ENCODE results near the gene ACTA2. TPM values are rescaled to one million over a fixed set of nuclear protein-coding genes. Genes with fewer than 3 reads are reported as not detected.

Gene ACTA2
- total and polyA plus RNA-seq, 2 donors (not counting 1 experiment from before 2014, with no cell fraction given) = 1.8 to 3.7 TPM

DNA sequence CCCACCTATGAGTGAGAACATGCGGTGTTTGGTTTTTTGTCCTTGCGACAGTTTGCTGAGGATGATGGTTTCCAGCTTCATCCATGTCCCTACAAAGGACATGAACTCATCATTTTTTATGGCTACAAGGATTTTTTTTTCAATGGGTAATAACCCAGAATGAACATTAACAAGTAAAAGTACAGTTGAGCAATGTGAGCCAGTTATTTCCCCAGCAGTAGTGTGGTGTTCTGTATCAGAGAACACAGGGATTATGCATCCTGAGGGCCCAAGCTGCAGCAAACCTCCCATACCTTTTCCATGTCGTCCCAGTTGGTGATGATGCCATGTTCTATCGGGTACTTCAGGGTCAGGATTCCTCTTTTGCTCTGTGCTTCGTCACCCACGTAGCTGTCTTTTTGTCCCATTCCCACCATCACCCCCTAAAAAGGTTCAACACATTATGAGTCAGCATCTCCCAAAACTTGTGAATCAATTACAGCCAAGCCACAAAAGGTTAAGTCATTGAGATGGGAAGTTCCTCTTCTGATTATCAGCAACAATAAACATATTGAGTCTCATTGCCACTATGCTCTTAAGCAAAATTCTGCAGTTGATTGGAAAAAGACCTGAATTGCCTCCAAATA lies 5.5 kb downstream of the ACTA2 start:
- ChIA-PET CTCF (interaction anchor here (0.6 to 6.4 kb wide), 3 partner anchors 10 to 120 kb away, joined by 3 to 68 read pairs (median 4); no protein-coding TSS in a partner anchor), POLR2A (no interaction called here)
- no peaks in the 10 kb centered on the region for H3K79me2 ChIP-seq (ENCODE audit: control insufficient read depth, insufficient read depth, low read length)
- no peak for ATAC-seq (ENCODE audit: low read depth)
- Mint-ChIP-seq H3K4me3 (no peak overlapping the region), H3K27ac (no peak overlapping the region), H3K4me1 (peaks cover 18% of the 10 kb centered on the region), H3K9me3 (ENCODE audit: insufficient read depth) (no peaks in the 10 kb centered on the region), H3K27me3 (no peaks in the 10 kb centered on the region)
- intact Hi-C loops (cut with micrococcal nuclease) = no loop called here
- no peaks in the 10 kb centered on the region for H3K36me3 ChIP-seq (replicated peaks in 1 of 2; ENCODE audit: control extremely low read depth in 1 of 2, control insufficient read depth in 1 of 2, extremely low read depth in 1 of 2, insufficient read depth in 2 of 2, low read length in 1 of 2)
- TF ChIP-seq, protein P1, sequence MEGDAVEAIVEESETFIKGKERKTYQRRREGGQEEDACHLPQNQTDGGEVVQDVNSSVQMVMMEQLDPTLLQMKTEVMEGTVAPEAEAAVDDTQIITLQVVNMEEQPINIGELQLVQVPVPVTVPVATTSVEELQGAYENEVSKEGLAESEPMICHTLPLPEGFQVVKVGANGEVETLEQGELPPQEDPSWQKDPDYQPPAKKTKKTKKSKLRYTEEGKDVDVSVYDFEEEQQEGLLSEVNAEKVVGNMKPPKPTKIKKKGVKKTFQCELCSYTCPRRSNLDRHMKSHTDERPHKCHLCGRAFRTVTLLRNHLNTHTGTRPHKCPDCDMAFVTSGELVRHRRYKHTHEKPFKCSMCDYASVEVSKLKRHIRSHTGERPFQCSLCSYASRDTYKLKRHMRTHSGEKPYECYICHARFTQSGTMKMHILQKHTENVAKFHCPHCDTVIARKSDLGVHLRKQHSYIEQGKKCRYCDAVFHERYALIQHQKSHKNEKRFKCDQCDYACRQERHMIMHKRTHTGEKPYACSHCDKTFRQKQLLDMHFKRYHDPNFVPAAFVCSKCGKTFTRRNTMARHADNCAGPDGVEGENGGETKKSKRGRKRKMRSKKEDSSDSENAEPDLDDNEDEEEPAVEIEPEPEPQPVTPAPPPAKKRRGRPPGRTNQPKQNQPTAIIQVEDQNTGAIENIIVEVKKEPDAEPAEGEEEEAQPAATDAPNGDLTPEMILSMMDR (IDR thresholded peaks at IDR 0.05) = no peak
- no peak for TF ChIP-seq EZH2 (IDR thresholded peaks at IDR 0.05; ENCODE audit: borderline replicate concordance, insufficient read depth, low read depth, low read length, poor library complexity, severe bottlenecking)
- H3K9ac ChIP-seq (ENCODE audit: low read length) = no peak overlapping the region
- no peaks in the 10 kb centered on the region for H3K9me3 ChIP-seq (ENCODE audit: control extremely low read depth in 1 of 3, control insufficient read depth in 2 of 3, insufficient read depth in 1 of 3, low read length in 2 of 3)
- no peaks in the 10 kb centered on the region for H3K27me3 ChIP-seq (replicated peaks in 1 of 4; ENCODE audit: control extremely low read depth in 1 of 4, control insufficient read depth in 3 of 4, insufficient read depth in 4 of 4, low read length in 3 of 4)
- no peaks in the 10 kb centered on the region for H4K20me1 ChIP-seq (ENCODE audit: control insufficient read depth, insufficient read depth, low read length, poor library complexity, severe bottlenecking)
- no peak overlapping the region for H3K4me2 ChIP-seq (replicated peaks; ENCODE audit: low read depth, low read length, poor library complexity, severe bottlenecking)
- no peak overlapping the region for H3K4me3 ChIP-seq (ENCODE audit: control extremely low read depth in 1 of 5, extremely low read depth in 1 of 5, insufficient read depth in 1 of 5, low read depth in 2 of 5, low read length in 4 of 5)
- H3K27ac ChIP-seq (ENCODE audit: low read length in 2 of 2) = no peak overlapping the region
- no peak for DNase-seq
- 100% methylated on average over 3 of the region's 6 CpGs for WGBS (ENCODE audit: insufficient coverage)
- H3K4me1 ChIP-seq (ENCODE audit: control insufficient read depth in 2 of 2, insufficient read depth in 2 of 2, low read length in 2 of 2) = peaks cover 10 to 11% of the 10 kb centered on the region in 2 donors
- no peak overlapping the region for H2AFZ ChIP-seq (ENCODE audit: insufficient read depth, low read depth, low read length, poor library complexity, severe bottlenecking)

DNA sequence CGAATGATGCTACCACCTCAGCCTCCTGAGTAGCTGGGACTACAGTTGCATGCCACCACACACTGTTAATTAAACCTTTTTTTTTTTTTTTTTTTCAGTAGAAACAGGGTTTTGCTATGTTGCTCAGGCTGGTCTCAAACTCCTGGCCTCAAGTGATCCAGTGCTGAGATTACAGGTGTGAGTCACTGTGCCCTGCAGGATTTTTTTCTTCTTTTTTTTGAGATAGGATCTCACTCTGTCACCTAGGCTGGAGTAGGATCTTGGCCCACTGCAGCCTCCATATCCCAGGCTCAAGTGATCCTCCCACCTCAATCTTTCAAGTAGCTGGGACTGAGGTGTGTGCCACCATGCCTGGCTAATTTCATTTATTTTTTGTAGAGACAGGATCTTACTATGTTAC lies 6.4 kb downstream of the ACTA2 start:
- Histone ChIP-seq H3K79me2 (ENCODE audit: control insufficient read depth, insufficient read depth, low read length) (no peaks in the 10 kb centered on the region), H3K4me3 (ENCODE audit: control extremely low read depth in 1 of 5, extremely low read depth in 1 of 5, insufficient read depth in 1 of 5, low read depth in 2 of 5, low read length in 4 of 5) (no peak overlapping the region), H4K20me1 (ENCODE audit: control insufficient read depth, insufficient read depth, low read length, poor library complexity, severe bottlenecking) (no peaks in the 10 kb centered on the region), H3K36me3 (replicated peaks in 1 of 2; ENCODE audit: control extremely low read depth in 1 of 2, control insufficient read depth in 1 of 2, extremely low read depth in 1 of 2, insufficient read depth in 2 of 2, low read length in 1 of 2) (no peaks in the 10 kb centered on the region), H3K9me3 (ENCODE audit: control extremely low read depth in 1 of 3, control insufficient read depth in 2 of 3, insufficient read depth in 1 of 3, low read length in 2 of 3) (no peaks in the 10 kb centered on the region), H3K4me1 (ENCODE audit: control insufficient read depth in 2 of 2, insufficient read depth in 2 of 2, low read length in 2 of 2) (peaks cover 10 to 11% of the 10 kb centered on the region in 2 donors), H3K4me2 (replicated peaks; ENCODE audit: low read depth, low read length, poor library complexity, severe bottlenecking) (no peak overlapping the region), H2AFZ (ENCODE audit: insufficient read depth, low read depth, low read length, poor library complexity, severe bottlenecking) (no peak overlapping the region), H3K9ac (ENCODE audit: low read length) (no peak overlapping the region), H3K27me3 (replicated peaks in 1 of 4; ENCODE audit: control extremely low read depth in 1 of 4, control insufficient read depth in 3 of 4, insufficient read depth in 4 of 4, low read length in 3 of 4) (no peaks in the 10 kb centered on the region), H3K27ac (ENCODE audit: low read length in 2 of 2) (no peak overlapping the region)
- CTCF ChIA-PET = interaction anchor here (0.6 to 6.4 kb wide), 4 partner anchors 10 to 272 kb away, joined by 3 to 68 read pairs (median 9); no protein-coding TSS in a partner anchor
- no peak for ATAC-seq (ENCODE audit: low read depth)
- Mint-ChIP-seq H3K27ac (no peak overlapping the region), H3K9me3 (ENCODE audit: insufficient read depth) (no peaks in the 10 kb centered on the region), H3K4me3 (no peak overlapping the region), H3K4me1 (peaks cover 18% of the 10 kb centered on the region), H3K27me3 (no peaks in the 10 kb centered on the region)
- DNase-seq = no peak
- intact Hi-C loops (cut with micrococcal nuclease) = no loop called here
- no peak for TF ChIP-seq EZH2 (IDR thresholded peaks at IDR 0.05; ENCODE audit: borderline replicate concordance, insufficient read depth, low read depth, low read length, poor library complexity, severe bottlenecking)
- TF ChIP-seq, protein P1 (IDR thresholded peaks at IDR 0.05) = no peak
- POLR2A ChIA-PET = no interaction called here
- WGBS (ENCODE audit: insufficient coverage) = 100% methylated on average over 1 of the region's 1 CpG
